ENCODE measurements around the gene PKD2L2. TPM values are rescaled to one million over a fixed set of nuclear protein-coding genes. Genes with fewer than 3 reads are reported as not detected.

PKD2L2 gene
- total and polyA plus RNA-seq, 9 of the 15 experiments (the other 6 are each of a cell fraction or from before 2014, with no cell fraction given) = 0.08 to 0.25 (median 0.11) TPM; not detected in 5

GRCh38 chr5:137989419-137989818 lies 100.2 kb downstream of the PKD2L2 start:
- ChIA-PET CTCF (ENCODE audit: low intra/inter-chr PET ratio) (no interaction called here), POLR2A (interaction anchor here (0.7 to 1.7 kb wide), 4 partner anchors 9 to 292 kb away, joined by 3 to 5 read pairs (median 3); no protein-coding TSS in a partner anchor)
- DNase-seq (ENCODE audit: extremely low read depth in 1 of 4, low spot score in 3 of 4) = no peak
- no peak overlapping the region for H3K9ac ChIP-seq (ENCODE audit: insufficient read depth in 1 of 2, low read depth in 2 of 2, low read length in 2 of 2)
- peaks cover 39% of the 10 kb centered on the region; the same call in 2 of the 3 replicates for H3K36me3 ChIP-seq (ENCODE audit: control insufficient read depth, insufficient read depth, low read length)
- no peaks in the 10 kb centered on the region for H4K20me1 ChIP-seq (replicated peaks; ENCODE audit: control insufficient read depth, insufficient read depth, low read length)
- H3K4me1 ChIP-seq (replicated peaks in 1 of 2; ENCODE audit: control insufficient read depth in 2 of 2, insufficient read depth in 2 of 2, low read length in 2 of 2) = peaks cover 0 to 3% of the 10 kb centered on the region in 2 experiments; a peak in 2 of 5 replicates
- TF ChIP-seq FOXJ2 (tag; IDR thresholded peaks at IDR 0.05) (no peak), RBM25 (IDR thresholded peaks at IDR 0.05; ENCODE audit: low read depth, low read length, severe bottlenecking) (peak; percentile 4)
- no peaks in the 10 kb centered on the region for H3K9me3 ChIP-seq (replicated peaks; ENCODE audit: control insufficient read depth, insufficient read depth, low read depth, low read length)
- 93% methylated on average over 5 of the region's 5 CpGs for WGBS (ENCODE audit: insufficient coverage, low coverage, missing lambda C conversion rate)
- intact Hi-C loops (cut with micrococcal nuclease) (no loop called here), in situ Hi-C loops (cut with MboI) (no loop called here)
- H3K27me3 ChIP-seq (ENCODE audit: control insufficient read depth in 2 of 2, insufficient read depth in 2 of 2, low read length in 2 of 2) = no peaks in the 10 kb centered on the region
- H2AFZ ChIP-seq (ENCODE audit: low read depth, low read length) = no peak overlapping the region
- FAIRE-seq = no peak
- ATAC-seq = no peak
- no peak overlapping the region for H3K27ac ChIP-seq (ENCODE audit: extremely low read depth, low read depth, low read length)
- H3K4me2 ChIP-seq (ENCODE audit: insufficient read depth, low read length) = no peak overlapping the region
- peaks cover 56% of the 10 kb centered on the region for H3K79me2 ChIP-seq (ENCODE audit: control insufficient read depth, insufficient read depth, low read length)
- no peak overlapping the region for H3K4me3 ChIP-seq
- no TSS peak for BruUV-seq (replicated peaks)
- H3K9me1 ChIP-seq (ENCODE audit: control insufficient read depth, insufficient read depth, low read length) = no peaks in the 10 kb centered on the region

Other genes with a start within 250 kb of the PKD2L2 start
- gene KLHL3, start 153.4 kb upstream of the PKD2L2 start, total RNA-seq (2014; rRNA removed) = under 0.01 and 0.65 TPM in 2 replicates
- 0.26 and 0.33 TPM in 2 replicates for gene KLHL3, start 153.4 kb upstream of the PKD2L2 start, total RNA-seq (2014; rRNA removed; fragmentation: Illumina TruSeq; extraction: Trizol)
- 0.64 and 0.65 TPM in 2 replicates for gene KLHL3, start 153.4 kb upstream of the PKD2L2 start, total RNA-seq (2015; rRNA removed; fragmentation: Illumina TruSeq; extraction: Trizol)
- gene KLHL3, start 153.4 kb upstream of the PKD2L2 start, total RNA-seq (2021) = 0.31 and 0.38 TPM in 2 replicates
- 1.5 and 2.1 TPM in 2 replicates for gene KLHL3, start 153.4 kb upstream of the PKD2L2 start, polyA plus RNA-seq (2011; rRNA removed)
- gene KLHL3, start 153.4 kb upstream of the PKD2L2 start, polyA plus RNA-seq (2014; fragmentation: Illumina TruSeq; extraction: Trizol) = 0.22 and 0.24 TPM in 2 replicates
- under 1 TPM; 0.14 to 0.18 TPM for gene KLHL3, start 153.4 kb upstream of the PKD2L2 start, polyA plus RNA-seq (2014; fragmentation: Nextera tagmentation; extraction: Ambion mirVana)
- 0.19 and 0.47 TPM in 2 replicates for gene KLHL3, start 153.4 kb upstream of the PKD2L2 start, polyA plus RNA-seq (2014; rRNA removed)
- gene HNRNPA0, start 135.1 kb upstream of the PKD2L2 start, total RNA-seq (2014; rRNA removed) = 9.9 and 10.9 TPM in 2 replicates
- gene HNRNPA0, start 135.1 kb upstream of the PKD2L2 start, total RNA-seq (2014; rRNA removed; fragmentation: Illumina TruSeq; extraction: Trizol) = 9.2 and 10.3 TPM in 2 replicates
- gene HNRNPA0, start 135.1 kb upstream of the PKD2L2 start, total RNA-seq (2015; rRNA removed; fragmentation: Illumina TruSeq; extraction: Trizol) = 14.0 and 14.1 TPM in 2 replicates
- gene HNRNPA0, start 135.1 kb upstream of the PKD2L2 start, total RNA-seq (2021) = 29.8 and 33.3 TPM in 2 replicates
- gene HNRNPA0, start 135.1 kb upstream of the PKD2L2 start, polyA plus RNA-seq (2011; rRNA removed) = 10.7 and 11.0 TPM in 2 replicates
- gene HNRNPA0, start 135.1 kb upstream of the PKD2L2 start, polyA plus RNA-seq (2014; fragmentation: Illumina TruSeq; extraction: Trizol) = 20.2 and 27.4 TPM in 2 replicates
- gene HNRNPA0, start 135.1 kb upstream of the PKD2L2 start, polyA plus RNA-seq (2014; fragmentation: Nextera tagmentation; extraction: Ambion mirVana) = 1 to 10 TPM; 5.0 to 5.7 TPM
- 24.6 and 26.7 TPM in 2 replicates for gene HNRNPA0, start 135.1 kb upstream of the PKD2L2 start, polyA plus RNA-seq (2014; rRNA removed)
- not detected in 2 replicates for gene MYOT, start 21.6 kb upstream of the PKD2L2 start, total RNA-seq (2014; rRNA removed)
- not detected in 2 replicates for gene MYOT, start 21.6 kb upstream of the PKD2L2 start, total RNA-seq (2014; rRNA removed; fragmentation: Illumina TruSeq; extraction: Trizol)
- gene MYOT, start 21.6 kb upstream of the PKD2L2 start, total RNA-seq (2015; rRNA removed; fragmentation: Illumina TruSeq; extraction: Trizol) = not detected in 2 replicates
- not detected in 2 replicates for gene MYOT, start 21.6 kb upstream of the PKD2L2 start, total RNA-seq (2021)
- not detected in 2 replicates for gene MYOT, start 21.6 kb upstream of the PKD2L2 start, polyA plus RNA-seq (2011; rRNA removed)
- not detected in 2 replicates for gene MYOT, start 21.6 kb upstream of the PKD2L2 start, polyA plus RNA-seq (2014; fragmentation: Illumina TruSeq; extraction: Trizol)
- gene MYOT, start 21.6 kb upstream of the PKD2L2 start, polyA plus RNA-seq (2014; fragmentation: Nextera tagmentation; extraction: Ambion mirVana) = under 1 TPM; 0.24 to 0.38 TPM
- gene MYOT, start 21.6 kb upstream of the PKD2L2 start, polyA plus RNA-seq (2014; rRNA removed) = not detected in 2 replicates
- 7.0 and 12.4 TPM in 2 replicates for gene FAM13B, start 143.6 kb downstream of the PKD2L2 start, total RNA-seq (2014; rRNA removed)
- 18.0 and 23.0 TPM in 2 replicates for gene FAM13B, start 143.6 kb downstream of the PKD2L2 start, total RNA-seq (2014; rRNA removed; fragmentation: Illumina TruSeq; extraction: Trizol)
- gene FAM13B, start 143.6 kb downstream of the PKD2L2 start, total RNA-seq (2015; rRNA removed; fragmentation: Illumina TruSeq; extraction: Trizol) = 20.8 and 21.6 TPM in 2 replicates
- gene FAM13B, start 143.6 kb downstream of the PKD2L2 start, total RNA-seq (2021) = 14.9 and 15.1 TPM in 2 replicates
- gene FAM13B, start 143.6 kb downstream of the PKD2L2 start, polyA plus RNA-seq (2011; rRNA removed) = 14.1 and 14.8 TPM in 2 replicates
- gene FAM13B, start 143.6 kb downstream of the PKD2L2 start, polyA plus RNA-seq (2014; fragmentation: Illumina TruSeq; extraction: Trizol) = 13.5 and 14.9 TPM in 2 replicates
- gene FAM13B, start 143.6 kb downstream of the PKD2L2 start, polyA plus RNA-seq (2014; fragmentation: Nextera tagmentation; extraction: Ambion mirVana) = 1 to 10 TPM; 2.3 to 6.1 TPM
- gene FAM13B, start 143.6 kb downstream of the PKD2L2 start, polyA plus RNA-seq (2014; rRNA removed) = 10.1 TPM in 2 replicates
- not detected in 2 replicates for gene WNT8A, start 194.6 kb downstream of the PKD2L2 start, total RNA-seq (2014; rRNA removed)
- not detected in 2 replicates for gene WNT8A, start 194.6 kb downstream of the PKD2L2 start, total RNA-seq (2014; rRNA removed; fragmentation: Illumina TruSeq; extraction: Trizol)
- gene WNT8A, start 194.6 kb downstream of the PKD2L2 start, total RNA-seq (2015; rRNA removed; fragmentation: Illumina TruSeq; extraction: Trizol) = not detected in 2 replicates
- not detected in 2 replicates for gene WNT8A, start 194.6 kb downstream of the PKD2L2 start, total RNA-seq (2021)
- not detected in 2 replicates for gene WNT8A, start 194.6 kb downstream of the PKD2L2 start, polyA plus RNA-seq (2011; rRNA removed)
- gene WNT8A, start 194.6 kb downstream of the PKD2L2 start, polyA plus RNA-seq (2014; fragmentation: Illumina TruSeq; extraction: Trizol) = not detected in 2 replicates
- not detected for gene WNT8A, start 194.6 kb downstream of the PKD2L2 start, polyA plus RNA-seq (2014; fragmentation: Nextera tagmentation; extraction: Ambion mirVana)
- gene WNT8A, start 194.6 kb downstream of the PKD2L2 start, polyA plus RNA-seq (2014; rRNA removed) = not detected in 2 replicates
- gene NME5, start 250.0 kb downstream of the PKD2L2 start, total RNA-seq (2014; rRNA removed) = not detected in 2 replicates
- gene NME5, start 250.0 kb downstream of the PKD2L2 start, total RNA-seq (2014; rRNA removed; fragmentation: Illumina TruSeq; extraction: Trizol) = not detected in 2 replicates
- not detected in 2 replicates for gene NME5, start 250.0 kb downstream of the PKD2L2 start, total RNA-seq (2015; rRNA removed; fragmentation: Illumina TruSeq; extraction: Trizol)
- gene NME5, start 250.0 kb downstream of the PKD2L2 start, total RNA-seq (2021) = not detected in 2 replicates
- gene NME5, start 250.0 kb downstream of the PKD2L2 start, polyA plus RNA-seq (2011; rRNA removed) = not detected in 2 replicates
- not detected in 2 replicates for gene NME5, start 250.0 kb downstream of the PKD2L2 start, polyA plus RNA-seq (2014; fragmentation: Illumina TruSeq; extraction: Trizol)
- gene NME5, start 250.0 kb downstream of the PKD2L2 start, polyA plus RNA-seq (2014; fragmentation: Nextera tagmentation; extraction: Ambion mirVana) = not detected
- not detected in 2 replicates for gene NME5, start 250.0 kb downstream of the PKD2L2 start, polyA plus RNA-seq (2014; rRNA removed)